OCI-LY1 (cell line): ENCODE data around the gene MPHOSPH9.

Source experiments
- H2AFZ ChIP-seq: fragments of 200-600 bp; sonication (generic), shearing (Covaris generic); 2 replicates; pipeline ENCODE4 v1.6.0; 2014; ENCODE audit warnings: antibody characterized with exemption, mild to moderate bottlenecking, low read length
- H3F3A ChIP-seq: fragments of 200-600 bp; sonication (generic), shearing (Covaris generic); 2 replicates; pipeline ENCODE4 v1.6.0; 2014; ENCODE audit warnings: mild to moderate bottlenecking, antibody characterized with exemption, low read length, moderate library complexity; ENCODE audit not compliant: insufficient read depth
- H3K27ac ChIP-seq: fragments of 200-600 bp; sonication (generic); 2 replicates; pipeline ENCODE4 v1.5.1; 2014; ENCODE audit warnings: low read length, mixed run types, mild to moderate bottlenecking, low read depth; ENCODE audit not compliant: poor library complexity, severe bottlenecking
- H3K27me3 ChIP-seq: fragments of 200-600 bp; sonication (generic); 2 replicates; pipeline ENCODE4 v1.6.0; 2014; ENCODE audit warnings: antibody characterized with exemption, mild to moderate bottlenecking, low read length, moderate library complexity; ENCODE audit not compliant: insufficient read depth
- H3K36me3 ChIP-seq: fragments of 200-600 bp; sonication (generic); 2 replicates; pipeline ENCODE4 v1.6.1; 2014; ENCODE audit warnings: mild to moderate bottlenecking, antibody characterized with exemption, low read length, moderate library complexity, mixed read lengths; ENCODE audit not compliant: insufficient read depth
- H3K4me1 ChIP-seq: fragments of 200-600 bp; sonication (generic); 2 replicates; pipeline ENCODE4 v1.5.1; 2014; ENCODE audit warnings: mild to moderate bottlenecking, low read length, moderate library complexity; ENCODE audit not compliant: insufficient read depth, severe bottlenecking
- H3K4me2 ChIP-seq: fragments of 200-600 bp; sonication (generic), shearing (Covaris generic); 2 replicates; pipeline ENCODE4 v1.6.1; 2014; ENCODE audit warnings: low read length
- H3K4me3 ChIP-seq: fragments of 200-600 bp; sonication (generic); 2 replicates; pipeline ENCODE4 v1.5.1; 2014; ENCODE audit warnings: low read length, low read depth, mild to moderate bottlenecking, mixed read lengths; ENCODE audit not compliant: poor library complexity, severe bottlenecking
- H3K79me2 ChIP-seq: fragments of 200-600 bp; shearing (Covaris generic); 2 replicates; pipeline ENCODE4 v1.6.1; 2016; ENCODE audit warnings: mixed run types, low read length, mixed read lengths; ENCODE audit not compliant: insufficient read depth
- H3K9ac ChIP-seq: fragments of 200-600 bp; sonication (generic), shearing (Covaris generic); 2 replicates; pipeline ENCODE4 v1.6.1; 2014; ENCODE audit warnings: mild to moderate bottlenecking, low read length, mixed read lengths
- H3K9me2 ChIP-seq: fragments of 200-600 bp; sonication (generic), shearing (Covaris generic); 2 replicates; pipeline ENCODE4 v1.6.1; 2014; ENCODE audit warnings: low read depth, mild to moderate bottlenecking, low read length, mixed read lengths
- H3K9me3 ChIP-seq: fragments of 200-600 bp; shearing (Covaris generic); 2 replicates; pipeline ENCODE4 v1.6.1; 2014; ENCODE audit warnings: low read length, mixed read lengths
- H4K20me1 ChIP-seq: fragments of 200-600 bp; sonication (generic), shearing (Covaris generic); 2 replicates; pipeline ENCODE4 v1.6.0; 2016; ENCODE audit warnings: mild to moderate bottlenecking, low read length; ENCODE audit not compliant: insufficient read depth
- EZH2 ChIP-seq: fragments of 200-600 bp; sonication (generic), shearing (Covaris generic); IDR thresholded peaks from 2 replicates; pipeline ENCODE4 v1.8.0; 2017; ENCODE audit warnings: borderline replicate concordance, mixed run types, mild to moderate bottlenecking, antibody characterized with exemption, low read length, moderate library complexity, mixed read lengths
- TF ChIP-seq, protein P1 (sequence below): fragments of 200-600 bp; sonication (generic), shearing (Covaris generic); IDR thresholded peaks from 2 replicates; pipeline ENCODE4 v1.5.1; 2017; ENCODE audit warnings: mild to moderate bottlenecking, antibody characterized with exemption, low read length, moderate library complexity, mixed read lengths

The MPHOSPH9 gene

DNA sequence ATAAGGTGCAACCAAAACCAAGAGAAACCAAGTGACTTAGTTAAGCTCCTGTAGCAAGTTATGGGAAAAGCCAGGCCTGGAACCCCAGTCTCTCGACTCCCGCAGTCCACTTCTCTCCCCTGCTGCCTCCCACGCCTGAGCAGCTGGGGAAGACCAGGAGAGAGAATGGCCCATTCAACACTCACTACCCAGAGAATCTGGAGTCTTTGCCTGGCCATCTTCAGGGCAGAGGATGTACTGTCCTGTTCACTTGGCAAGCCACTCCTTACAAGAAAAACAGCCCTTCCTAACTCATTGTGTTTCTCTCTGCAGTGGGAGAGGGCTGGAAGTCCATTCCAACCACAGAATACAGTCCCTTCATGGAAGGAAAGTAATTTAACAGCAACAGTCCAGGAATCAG lies 83.9 kb downstream of the MPHOSPH9 start:
- Histone ChIP-seq H3K9me3 (no peaks in the 10 kb centered on the region), H3K4me2 (peak overlapping the region; percentile 71), H3K4me3 (peak overlapping the region; percentile 92), H3K36me3 (peaks cover 50% of the 10 kb centered on the region), H3K27ac (peak overlapping the region; percentile 91), H2AFZ (no peak overlapping the region), H3K9me2 (no peaks in the 10 kb centered on the region), H3K4me1 (peaks cover 78% of the 10 kb centered on the region), H3K27me3 (no peaks in the 10 kb centered on the region), H3F3A (no peaks in the 10 kb centered on the region), H3K79me2 (peaks cover 77% of the 10 kb centered on the region), H4K20me1 (no peaks in the 10 kb centered on the region), H3K9ac (peak overlapping the region; percentile 100)
- TF ChIP-seq, protein P1, sequence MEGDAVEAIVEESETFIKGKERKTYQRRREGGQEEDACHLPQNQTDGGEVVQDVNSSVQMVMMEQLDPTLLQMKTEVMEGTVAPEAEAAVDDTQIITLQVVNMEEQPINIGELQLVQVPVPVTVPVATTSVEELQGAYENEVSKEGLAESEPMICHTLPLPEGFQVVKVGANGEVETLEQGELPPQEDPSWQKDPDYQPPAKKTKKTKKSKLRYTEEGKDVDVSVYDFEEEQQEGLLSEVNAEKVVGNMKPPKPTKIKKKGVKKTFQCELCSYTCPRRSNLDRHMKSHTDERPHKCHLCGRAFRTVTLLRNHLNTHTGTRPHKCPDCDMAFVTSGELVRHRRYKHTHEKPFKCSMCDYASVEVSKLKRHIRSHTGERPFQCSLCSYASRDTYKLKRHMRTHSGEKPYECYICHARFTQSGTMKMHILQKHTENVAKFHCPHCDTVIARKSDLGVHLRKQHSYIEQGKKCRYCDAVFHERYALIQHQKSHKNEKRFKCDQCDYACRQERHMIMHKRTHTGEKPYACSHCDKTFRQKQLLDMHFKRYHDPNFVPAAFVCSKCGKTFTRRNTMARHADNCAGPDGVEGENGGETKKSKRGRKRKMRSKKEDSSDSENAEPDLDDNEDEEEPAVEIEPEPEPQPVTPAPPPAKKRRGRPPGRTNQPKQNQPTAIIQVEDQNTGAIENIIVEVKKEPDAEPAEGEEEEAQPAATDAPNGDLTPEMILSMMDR = no peak
- no peak for TF ChIP-seq EZH2

DNA sequence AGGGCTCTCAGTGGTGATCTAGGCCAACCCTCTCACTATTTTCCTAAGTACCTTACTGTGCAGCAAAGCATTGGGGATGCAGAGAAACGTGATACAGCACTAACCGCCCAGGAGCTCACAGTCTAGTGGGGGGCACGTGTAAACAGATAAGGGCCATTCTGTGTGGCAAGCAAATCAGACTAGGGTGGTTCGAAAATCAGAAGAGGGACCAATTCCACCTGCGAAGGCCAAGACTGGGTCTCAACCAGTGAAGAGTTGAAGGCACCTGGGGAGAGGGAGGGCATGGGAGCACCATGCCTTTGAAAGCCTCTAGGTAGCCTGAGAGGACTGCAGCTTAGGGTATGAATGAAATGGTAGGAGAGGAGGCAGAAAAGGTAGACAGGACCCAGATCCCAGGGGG lies 84.3 kb downstream of the MPHOSPH9 start:
- H3K9ac ChIP-seq = peak overlapping the region; percentile 100
- no peaks in the 10 kb centered on the region for H3K27me3 ChIP-seq

DNA sequence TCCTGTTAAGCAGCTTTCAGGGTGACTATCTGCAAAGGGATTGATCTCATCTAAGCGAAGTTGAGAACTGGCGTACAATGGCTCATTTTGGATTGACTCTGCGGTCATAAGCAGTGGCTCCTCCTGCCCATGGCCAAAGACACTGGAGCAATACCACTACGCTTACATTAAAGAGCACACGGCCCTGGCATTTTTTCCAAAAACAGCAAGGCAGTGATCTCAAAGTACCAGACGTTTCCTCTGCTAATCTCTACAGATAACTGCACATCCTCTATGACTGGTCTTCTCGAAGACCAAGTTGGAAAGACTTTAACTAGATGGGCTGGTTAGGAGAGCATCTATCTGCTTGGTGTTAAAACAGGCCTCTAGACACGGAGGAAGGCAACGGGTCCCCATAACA lies 84.7 kb downstream of the MPHOSPH9 start:
- peak overlapping the region; percentile 92 for H3K4me3 ChIP-seq
- peak overlapping the region; percentile 91 for H3K27ac ChIP-seq
- H2AFZ ChIP-seq = no peak overlapping the region
- no peaks in the 10 kb centered on the region for H4K20me1 ChIP-seq
- peak overlapping the region; percentile 100 for H3K9ac ChIP-seq
- peaks cover 54% of the 10 kb centered on the region for H3K36me3 ChIP-seq
- no peak for TF ChIP-seq EZH2
- TF ChIP-seq, protein P1 = no peak
- no peaks in the 10 kb centered on the region for H3F3A ChIP-seq
- peak overlapping the region; percentile 71 for H3K4me2 ChIP-seq
- no peaks in the 10 kb centered on the region for H3K9me2 ChIP-seq
- no peaks in the 10 kb centered on the region for H3K27me3 ChIP-seq
- peaks cover 78% of the 10 kb centered on the region for H3K4me1 ChIP-seq
- peaks cover 85% of the 10 kb centered on the region for H3K79me2 ChIP-seq
- no peaks in the 10 kb centered on the region for H3K9me3 ChIP-seq

More for the DNA sequence above, 84.3 kb downstream of the MPHOSPH9 start:
- peaks cover 54% of the 10 kb centered on the region for H3K36me3 ChIP-seq
- peak overlapping the region; percentile 91 for H3K27ac ChIP-seq
- peak overlapping the region; percentile 92 for H3K4me3 ChIP-seq
- H3F3A ChIP-seq = no peaks in the 10 kb centered on the region
- TF ChIP-seq, protein P1 = no peak
- no peak for TF ChIP-seq EZH2
- no peak overlapping the region for H2AFZ ChIP-seq
- peak overlapping the region; percentile 71 for H3K4me2 ChIP-seq
- peaks cover 81% of the 10 kb centered on the region for H3K79me2 ChIP-seq
- no peaks in the 10 kb centered on the region for H4K20me1 ChIP-seq
- H3K4me1 ChIP-seq = peaks cover 78% of the 10 kb centered on the region
- H3K9me3 ChIP-seq = no peaks in the 10 kb centered on the region
- H3K9me2 ChIP-seq = no peaks in the 10 kb centered on the region
